Common myeloid progenitor, CD34-positive (primary cell): ENCODE measurements around the gene COL4A2. TPM values are rescaled to one million over a fixed set of nuclear protein-coding genes. Genes with fewer than 3 reads are reported as not detected.

ENCODE experiments used
- CTCF ChIA-PET: fragments of 350-600 bp; sonication (Branson Sonifier 250); formaldehyde crosslinking; loops from one replicate; lab custom pipeline; 2021; ENCODE audit warnings: antibody characterized with exemption; lab: Charles Lee
- POLR2A ChIA-PET: fragments of 350-600 bp; sonication (Branson Sonifier 250); formaldehyde crosslinking; loops from one replicate; lab custom pipeline; 2021; ENCODE audit warnings: antibody characterized with exemption; lab: Charles Lee
- DNase-seq, 3 donors: peaks; one replicate each; pipeline versions ENCODE4 v3.0.0 to v3.0.0-alpha.2; 2013
- H3K27ac ChIP-seq, 2 experiments: 1 replicate in 1 of 2; 2 replicates in 1 of 2; pipeline ENCODE4 v1.7.0; 2013; ENCODE audit warnings: inconsistent platforms in 2 of 2, low read length in 2 of 2, mild to moderate bottlenecking in 2 of 2, low read depth in 1 of 2, moderate library complexity in 1 of 2; ENCODE audit not compliant: severe bottlenecking in 2 of 2, insufficient read depth in 1 of 2, poor library complexity in 1 of 2
- H3K27me3 ChIP-seq, 5 experiments: replicated peaks in 2 of 5; 1 replicate in 3 of 5; 2 replicates in 2 of 5; pipeline versions ENCODE4 v1.6.1 to v1.7.0; 2013; ENCODE audit warnings: low read length in 4 of 5, mild to moderate bottlenecking in 2 of 5, moderate library complexity in 2 of 5, inconsistent platforms in 1 of 5; ENCODE audit not compliant: insufficient read depth in 5 of 5, control insufficient read depth in 4 of 5
- H3K36me3 ChIP-seq, 4 experiments: 1 replicate in 2 of 4; 2 replicates in 2 of 4; pipeline versions ENCODE4 v1.6.1 to v1.7.0; 2013; ENCODE audit warnings: low read length in 3 of 4, control low read depth in 1 of 4, mild to moderate bottlenecking in 1 of 4; ENCODE audit not compliant: control insufficient read depth in 4 of 4, insufficient read depth in 4 of 4
- H3K4me1 ChIP-seq, 4 experiments: 1 replicate in 3 of 4; 2 replicates in 1 of 4; pipeline versions ENCODE4 v1.6.1 to v1.7.1; 2013; ENCODE audit warnings: low read length in 3 of 4, mild to moderate bottlenecking in 3 of 4, control low read depth in 1 of 4, inconsistent platforms in 1 of 4, moderate library complexity in 1 of 4; ENCODE audit not compliant: control insufficient read depth in 4 of 4, insufficient read depth in 4 of 4; ENCODE audit errors: control extremely low read depth in 1 of 4
- H3K4me3 ChIP-seq, 7 experiments: 1 replicate in 4 of 7; 2 replicates in 3 of 7; pipeline versions ENCODE4 v1.5.1 to v1.7.0; 2013; ENCODE audit warnings: mild to moderate bottlenecking in 7 of 7, low read length in 6 of 7, moderate library complexity in 6 of 7, inconsistent platforms in 2 of 7, low read depth in 2 of 7, control low read depth in 1 of 7; ENCODE audit not compliant: insufficient read depth in 4 of 7, control insufficient read depth in 1 of 7; ENCODE audit errors: extremely low read depth in 1 of 7
- H3K9me3 ChIP-seq, 5 experiments: 1 replicate in 4 of 5; 2 replicates in 1 of 5; pipeline versions ENCODE4 v1.6.1 to v1.7.1; 2013; ENCODE audit warnings: low read length in 4 of 5, mild to moderate bottlenecking in 2 of 5, inconsistent platforms in 1 of 5, low read depth in 1 of 5, moderate library complexity in 1 of 5; ENCODE audit not compliant: control insufficient read depth in 4 of 5, insufficient read depth in 2 of 5; ENCODE audit errors: control extremely low read depth in 1 of 5
- WGBS: methylation state at CpG from one replicate; pipeline ENCODE4 v1.1.5; 2013; ENCODE audit not compliant: insufficient coverage; 5-methylcytosine and 5-hydroxymethylcytosine counted together
- polyA plus RNA-seq: library from polyadenylated mRNA; unstranded; fragments of 120-200 nt; gene quantifications from one replicate; pipeline ENCODE4 v1.2.1, GENCODE V29; 2013

Gene COL4A2
- not detected for polyA plus RNA-seq

GRCh38 chr13:110306960-110307766, at the start of gene COL4A2, which contains the start of gene COL4A1:
TSS of gene COL4A2 (plus strand) at chr13:110307284. CDS start at chr13:110307904, 620 bp downstream.
TSS of gene COL4A1 (minus strand) at chr13:110307157. CDS start at chr13:110307027, 130 bp downstream.
- Histone ChIP-seq H3K9me3 (no peaks in the 10 kb centered on the region), H3K27me3 (peaks cover 14 to 100% (median 75%) of the 10 kb centered on the region in 5 experiments), H3K36me3 (no peaks in the 10 kb centered on the region), H3K4me1 (peaks cover 0 to 32% (median 14%) of the 10 kb centered on the region in 4 experiments), H3K27ac (no peak within 1 kb of the TSS), H3K4me3 (peak within 1 kb of the TSS in 4 of 7 experiments; percentile 27 to 46 (median 42))
- POLR2A ChIA-PET: no interaction called here
- DNase-seq: no peak
- CTCF ChIA-PET: interaction anchor here (1.0 kb wide), 1 partner anchor 23 kb away, joined by 3 read pairs; no protein-coding TSS in a partner anchor
- 1% methylated on average over 68 of the region's 96 CpGs for WGBS

GRCh38 chr13:110257408-110257807, 49.7 kb upstream of the COL4A2 start:
- ChIA-PET CTCF (no interaction called here), POLR2A (no interaction called here)
- 94% methylated on average over 2 of the region's 3 CpGs for WGBS
- no peak for DNase-seq
- Histone ChIP-seq H3K9me3 (no peaks in the 10 kb centered on the region), H3K4me1 (no peaks in the 10 kb centered on the region), H3K4me3 (no peak overlapping the region), H3K27ac (no peak overlapping the region), H3K27me3 (peaks cover 2 to 51% (median 11%) of the 10 kb centered on the region in 5 experiments), H3K36me3 (no peaks in the 10 kb centered on the region)

- no peaks in the 10 kb centered on the region for H3K4me1 ChIP-seq
- H3K27me3 ChIP-seq: peaks cover 2 to 61% (median 16%) of the 10 kb centered on the region in 5 experiments
- no peaks in the 10 kb centered on the region for H3K9me3 ChIP-seq
- WGBS: 88% methylated on average over 11 of the region's 12 CpGs
- H3K4me3 ChIP-seq: no peak overlapping the region
- DNase-seq: no peak
- POLR2A ChIA-PET: no interaction called here
- no peaks in the 10 kb centered on the region for H3K36me3 ChIP-seq
- H3K27ac ChIP-seq: no peak overlapping the region
- CTCF ChIA-PET: no interaction called here
These were observed 48.0 kb upstream of the COL4A2 start for GRCh38 chr13:110258876-110259631.

GRCh38 chr13:110259651-110260050, 47.4 kb upstream of the COL4A2 start:
- DNase-seq: no peak
- Histone ChIP-seq H3K36me3 (no peaks in the 10 kb centered on the region), H3K9me3 (no peaks in the 10 kb centered on the region), H3K27me3 (peaks cover 2 to 65% (median 18%) of the 10 kb centered on the region in 5 experiments), H3K27ac (no peak overlapping the region), H3K4me3 (no peak overlapping the region), H3K4me1 (no peaks in the 10 kb centered on the region)
- 68% methylated on average over 5 of the region's 6 CpGs for WGBS
- ChIA-PET CTCF (no interaction called here), POLR2A (no interaction called here)

- no peak overlapping the region for H3K4me3 ChIP-seq
- DNase-seq: no peak
- no peaks in the 10 kb centered on the region for H3K9me3 ChIP-seq
- H3K27me3 ChIP-seq: peaks cover 2 to 77% (median 19%) of the 10 kb centered on the region in 5 experiments
- ChIA-PET CTCF (interaction anchor here (1.0 kb wide), 1 partner anchor 10 kb away, joined by 3 read pairs; no protein-coding TSS in a partner anchor), POLR2A (interaction anchor here (0.6 kb wide), 1 partner anchor 14 kb away, joined by 4 read pairs; no protein-coding TSS in a partner anchor)
- no peaks in the 10 kb centered on the region for H3K36me3 ChIP-seq
- H3K27ac ChIP-seq: no peak overlapping the region
- 84% methylated on average over 14 of the region's 19 CpGs for WGBS
- no peaks in the 10 kb centered on the region for H3K4me1 ChIP-seq
These were observed 45.7 kb upstream of the COL4A2 start for GRCh38 chr13:110261166-110262081.

- POLR2A ChIA-PET: no interaction called here
- 79% methylated on average over 10 of the region's 11 CpGs for WGBS
- no peaks in the 10 kb centered on the region for H3K4me1 ChIP-seq
- H3K9me3 ChIP-seq: no peaks in the 10 kb centered on the region
- CTCF ChIA-PET: interaction anchor here (1.0 kb wide), 1 partner anchor 11 kb away, joined by 3 read pairs; no protein-coding TSS in a partner anchor
- DNase-seq: no peak
- peaks cover 2 to 79% (median 19%) of the 10 kb centered on the region in 5 experiments for H3K27me3 ChIP-seq
- H3K27ac ChIP-seq: no peak overlapping the region
- H3K36me3 ChIP-seq: no peaks in the 10 kb centered on the region
- no peak overlapping the region for H3K4me3 ChIP-seq
These were observed 45.0 kb upstream of the COL4A2 start for GRCh38 chr13:110262082-110262436.
